CD8-positive, alpha-beta memory T cell (primary cell): ENCODE data around the gene CEP97. TPM values are rescaled to one million over a fixed set of nuclear protein-coding genes. Genes with fewer than 3 reads are reported as not detected.
"Not testable (repeated sequence)": the region's sequence is repeated elsewhere in the genome, so short reads cannot be mapped to it uniquely, and the experiment has no call there.

Source experiments
- CTCF ChIA-PET: fragments of 350-600 bp; sonication (Branson Sonifier 250); formaldehyde crosslinking; loops from one replicate; lab custom pipeline; 2021; ENCODE audit warnings: antibody characterized with exemption; lab: Charles Lee
- POLR2A ChIA-PET: fragments of 350-600 bp; sonication (Branson Sonifier 250); formaldehyde crosslinking; loops from one replicate; lab custom pipeline; 2021; ENCODE audit warnings: antibody characterized with exemption; lab: Charles Lee
- DNase-seq, 5 donors: peaks; one replicate each; pipeline versions ENCODE4 v3.0.0 to v3.0.0-alpha.2; 2020 to 2022; ENCODE audit warnings: mixed read lengths in 1 of 5
- H3K27ac ChIP-seq: one replicate; pipeline ENCODE4 v1.7.0; 2013; ENCODE audit warnings: low read depth, mild to moderate bottlenecking, low read length, moderate library complexity
- H3K27me3 ChIP-seq: 2 replicates; pipeline ENCODE4 v1.7.0; 2013; ENCODE audit warnings: low read length, mild to moderate bottlenecking; ENCODE audit not compliant: insufficient read depth, poor library complexity, severe bottlenecking
- H3K36me3 ChIP-seq: 2 replicates; pipeline ENCODE4 v1.7.0; 2013; ENCODE audit warnings: mild to moderate bottlenecking, low read length, moderate library complexity; ENCODE audit not compliant: insufficient read depth
- H3K4me1 ChIP-seq: 2 replicates; pipeline ENCODE4 v1.7.0; 2013; ENCODE audit warnings: mild to moderate bottlenecking, low read length, moderate library complexity; ENCODE audit not compliant: insufficient read depth
- H3K4me3 ChIP-seq: 2 replicates; pipeline ENCODE4 v1.7.0; 2013; ENCODE audit warnings: mild to moderate bottlenecking, low read length
- H3K9me3 ChIP-seq: 2 replicates; pipeline ENCODE4 v1.7.0; 2013; ENCODE audit warnings: mild to moderate bottlenecking, low read length
- H3K27ac Mint-ChIP-seq, 8 donors: one replicate each; pipeline ENCODE4 v1.8.0; 2020 to 2021; ENCODE audit warnings: mixed read lengths in 8 of 8, mild to moderate bottlenecking in 6 of 8, inconsistent platforms in 3 of 8, moderate library complexity in 3 of 8
- H3K27me3 Mint-ChIP-seq, 2 donors: one replicate each; pipeline ENCODE4 v1.8.0; 2020 to 2021; ENCODE audit warnings: mixed read lengths in 2 of 2, mild to moderate bottlenecking in 1 of 2, moderate library complexity in 1 of 2
- H3K36me3 Mint-ChIP-seq, 3 donors: one replicate each; pipeline ENCODE4 v1.8.0; 2020 to 2021; ENCODE audit warnings: mixed read lengths in 3 of 3, inconsistent platforms in 1 of 3, mild to moderate bottlenecking in 1 of 3
- H3K4me1 Mint-ChIP-seq, 3 donors: one replicate each; pipeline ENCODE4 v1.8.0; 2020 to 2021; ENCODE audit warnings: mixed read lengths in 3 of 3, inconsistent platforms in 1 of 3, mild to moderate bottlenecking in 1 of 3
- H3K4me3 Mint-ChIP-seq, 7 donors: one replicate each; pipeline ENCODE4 v1.8.0; 2020 to 2021; ENCODE audit warnings: mixed read lengths in 7 of 7, mild to moderate bottlenecking in 6 of 7, moderate library complexity in 4 of 7, inconsistent platforms in 2 of 7
- H3K9me3 Mint-ChIP-seq, 5 donors: one replicate each; pipeline ENCODE4 v1.8.0; 2020 to 2022; ENCODE audit warnings: mixed read lengths in 5 of 5, mild to moderate bottlenecking in 3 of 5, moderate library complexity in 2 of 5, inconsistent platforms in 1 of 5
- polyA plus RNA-seq: library from polyadenylated mRNA; unstranded; fragments of 300-500 nt; fragmentation: Illumina TruSeq; gene quantifications from one replicate; pipeline ENCODE4 v1.2.3, GENCODE V29; 2021
- total RNA-seq, 2 experiments: library from RNA; stranded (reverse); gene quantifications; one replicate each; pipeline ENCODE4 v1.2.3, GENCODE V29; 2021

The CEP97 gene
- total and polyA plus RNA-seq, 3 experiments from 2014 or later: 4.5 to 17.3 (median 16.6) TPM

GRCh38 chr3:101753386-101754113, 29.1 kb downstream of the CEP97 start:
- peak in 4 of 5 donors; percentile 10 to 73 (median 32) for DNase-seq
- H3K27ac ChIP-seq, H3K4me3 ChIP-seq, POLR2A ChIA-PET, H3K27me3 ChIP-seq, H3K4me1 ChIP-seq, CTCF ChIA-PET, H3K9me3 ChIP-seq, H3K27me3 Mint-ChIP-seq: not testable (repeated sequence)
- H3K27ac Mint-ChIP-seq: peak overlapping the region in 4 of 8 donors; percentile 48 to 87 (median 82)
- H3K4me3 Mint-ChIP-seq: peak overlapping the region in 6 of 7 donors; percentile 15 to 50 (median 42)
- peaks cover 4 to 12% (median 5%) of the 10 kb centered on the region in 5 donors for H3K9me3 Mint-ChIP-seq
- peaks cover 16 to 51% (median 19%) of the 10 kb centered on the region in 3 donors for H3K4me1 Mint-ChIP-seq
- H3K36me3 Mint-ChIP-seq: peaks cover 21 to 57% (median 44%) of the 10 kb centered on the region in 3 donors
- peaks cover 22% of the 10 kb centered on the region for H3K36me3 ChIP-seq

GRCh38 chr3:101758224-101758623, 33.8 kb downstream of the CEP97 start:
- Mint-ChIP-seq H3K4me3 (no peak overlapping the region), H3K9me3 (peaks cover 0 to 2% (median 0%) of the 10 kb centered on the region in 5 donors), H3K36me3 (peaks cover 28 to 68% (median 32%) of the 10 kb centered on the region in 3 donors), H3K27me3 (no peaks in the 10 kb centered on the region), H3K4me1 (peaks cover 18 to 47% (median 35%) of the 10 kb centered on the region in 3 donors), H3K27ac (peak overlapping the region in 6 of 8 donors; percentile 7 to 59 (median 34))
- no peaks in the 10 kb centered on the region for H3K9me3 ChIP-seq
- ChIA-PET CTCF (no interaction called here), POLR2A (no interaction called here)
- no peak for DNase-seq
- H3K4me1 ChIP-seq: no peaks in the 10 kb centered on the region
- no peak overlapping the region for H3K27ac ChIP-seq
- peaks cover 25% of the 10 kb centered on the region for H3K36me3 ChIP-seq
- H3K27me3 ChIP-seq: no peaks in the 10 kb centered on the region
- H3K4me3 ChIP-seq: no peak overlapping the region

GRCh38 chr3:101762041-101762646, 37.7 kb downstream of the CEP97 start:
- Histone ChIP-seq H3K27ac (no peak overlapping the region), H3K36me3 (peaks cover 13% of the 10 kb centered on the region), H3K27me3 (no peaks in the 10 kb centered on the region), H3K4me1 (no peaks in the 10 kb centered on the region), H3K9me3 (no peaks in the 10 kb centered on the region), H3K4me3 (no peak overlapping the region)
- Mint-ChIP-seq H3K27me3 (no peaks in the 10 kb centered on the region), H3K9me3 (no peaks in the 10 kb centered on the region), H3K4me1 (peaks cover 12 to 36% (median 25%) of the 10 kb centered on the region in 3 donors), H3K36me3 (peaks cover 10 to 66% (median 32%) of the 10 kb centered on the region in 3 donors), H3K4me3 (no peak overlapping the region), H3K27ac (peak overlapping the region in 1 of 8 donors; percentile 52)
- no peak for DNase-seq
- CTCF ChIA-PET: no interaction called here
- POLR2A ChIA-PET: interaction anchor here (0.6 kb wide), 1 partner anchor 48 kb away, joined by 3 read pairs; no protein-coding TSS in a partner anchor

- H3K9me3 Mint-ChIP-seq, POLR2A ChIA-PET, H3K4me3 ChIP-seq, H3K27me3 Mint-ChIP-seq, H3K27ac ChIP-seq, H3K9me3 ChIP-seq, DNase-seq, CTCF ChIA-PET, H3K27me3 ChIP-seq, H3K36me3 ChIP-seq: not testable (repeated sequence)
- Mint-ChIP-seq H3K4me3 (peak overlapping the region; percentile 89 to 97 (median 94)), H3K4me1 (peaks cover 33 to 41% (median 41%) of the 10 kb centered on the region in 3 donors), H3K27ac (peak overlapping the region; percentile 83 to 99 (median 98)), H3K36me3 (peaks cover 0 to 20% (median 0%) of the 10 kb centered on the region in 3 donors)
- H3K4me1 ChIP-seq: peaks cover 39% of the 10 kb centered on the region
These were observed 53.4 kb downstream of the CEP97 start for GRCh38 chr3:101777745-101778281.

- peaks cover 39% of the 10 kb centered on the region for H3K4me1 ChIP-seq
- Mint-ChIP-seq H3K4me3 (peak overlapping the region; percentile 89 to 97 (median 94)), H3K36me3 (peaks cover 2 to 26% (median 3%) of the 10 kb centered on the region in 3 donors), H3K4me1 (peaks cover 35 to 45% (median 44%) of the 10 kb centered on the region in 3 donors), H3K9me3 (no peaks in the 10 kb centered on the region), H3K27ac (peak overlapping the region; percentile 97 to 99 (median 98)), H3K27me3 (peaks cover 0 to 3% of the 10 kb centered on the region in 2 donors)
- peaks cover 3% of the 10 kb centered on the region for H3K36me3 ChIP-seq
- no peak for DNase-seq
- peak overlapping the region; percentile 68 for H3K4me3 ChIP-seq
- H3K9me3 ChIP-seq: no peaks in the 10 kb centered on the region
- CTCF ChIA-PET: interaction anchor here (0.5 to 1.4 kb wide), 6 partner anchors 24 to 83 kb away, joined by 3 to 7 read pairs (median 4); partner anchors contain the start of gene NFKBIZ
- peak overlapping the region; percentile 80 for H3K27ac ChIP-seq
- no peaks in the 10 kb centered on the region for H3K27me3 ChIP-seq
- POLR2A ChIA-PET: interaction anchor here (0.6 to 2.1 kb wide), 9 partner anchors 9 to 205 kb away, joined by 3 to 15 read pairs (median 5); partner anchors contain the start of genes CEP97, NFKBIZ, PCNP and RPL24
These were observed 54.1 kb downstream of the CEP97 start for GRCh38 chr3:101778385-101779046.

- Mint-ChIP-seq H3K36me3 (peaks cover 8 to 33% (median 8%) of the 10 kb centered on the region in 3 donors), H3K27me3 (peaks cover 0 to 3% of the 10 kb centered on the region in 2 donors), H3K4me1 (peaks cover 42 to 52% (median 52%) of the 10 kb centered on the region in 3 donors), H3K4me3 (peak within 1 kb of the TSS; percentile 89 to 97 (median 94)), H3K9me3 (no peaks in the 10 kb centered on the region), H3K27ac (peak within 1 kb of the TSS; percentile 97 to 99 (median 98))
- H3K27me3 ChIP-seq: no peaks in the 10 kb centered on the region
- no peaks in the 10 kb centered on the region for H3K9me3 ChIP-seq
- H3K4me3 ChIP-seq: peak within 1 kb of the TSS; percentile 68
- DNase-seq: peak; percentile 93 to 97 (median 94)
- H3K36me3 ChIP-seq: peaks cover 9% of the 10 kb centered on the region
- ChIA-PET POLR2A (interaction anchor here (0.6 to 2.1 kb wide), 9 partner anchors 10 to 205 kb away, joined by 3 to 15 read pairs (median 5); partner anchors contain the start of genes CEP97, NFKBIZ, PCNP and RPL24), CTCF (interaction anchor here (0.5 to 1.4 kb wide), 6 partner anchors 24 to 84 kb away, joined by 3 to 7 read pairs (median 4); partner anchors contain the start of gene NFKBIZ)
- H3K4me1 ChIP-seq: peaks cover 46% of the 10 kb centered on the region
- peak within 1 kb of the TSS; percentile 80 for H3K27ac ChIP-seq
These were observed 54.8 kb downstream of the CEP97 start, which contains the start of gene NXPE3 for GRCh38 chr3:101779047-101779821. Gene NXPE3, plus strand, starts transcription at chr3:101779211. Its CDS starts 6,386 bp downstream, at chr3:101785597.
